CD14-positive monocyte (primary cell): ENCODE measurements around the gene NPC2. TPM values are rescaled to one million over a fixed set of nuclear protein-coding genes. Genes with fewer than 3 reads are reported as not detected.
A peak's percentile ranks its signal among the peaks of the same experiment; 100 is the strongest.

ENCODE experiments used
- DNase-seq, 3 donors: peaks; one replicate each; pipeline ENCODE4 v3.0.0-alpha.2; 2011 to 2022
- H2AFZ ChIP-seq: 2 replicates; pipeline ENCODE4 v1.6.0; 2012; ENCODE audit warnings: mild to moderate bottlenecking, low read depth, low read length, inconsistent platforms; ENCODE audit not compliant: insufficient read depth, poor library complexity, severe bottlenecking
- H3K27ac ChIP-seq, 2 donors: 1 replicate in 1 of 2; 2 replicates in 1 of 2; pipeline ENCODE4 v1.5.1; 2012 to 2013; ENCODE audit warnings: low read length in 2 of 2, control low read depth in 1 of 2, inconsistent platforms in 1 of 2, low read depth in 1 of 2, mild to moderate bottlenecking in 1 of 2
- H3K27me3 ChIP-seq, 2 donors: one replicate each; pipeline versions ENCODE4 v1.6.0 to v1.6.1; 2011 to 2013; ENCODE audit warnings: low read length in 2 of 2; ENCODE audit not compliant: control insufficient read depth in 2 of 2, insufficient read depth in 2 of 2
- H3K36me3 ChIP-seq, 2 donors: replicated peaks in 1 of 2; 1 replicate in 1 of 2; 2 replicates in 1 of 2; pipeline versions ENCODE4 v1.5.1 to v1.6.1; 2012 to 2013; ENCODE audit warnings: low read length in 2 of 2, control low read depth in 1 of 2, inconsistent platforms in 1 of 2, mild to moderate bottlenecking in 1 of 2; ENCODE audit not compliant: insufficient read depth in 2 of 2, control insufficient read depth in 1 of 2
- H3K4me1 ChIP-seq, 2 donors: 1 replicate in 1 of 2; 2 replicates in 1 of 2; pipeline versions ENCODE4 v1.5.1 to v1.6.1; 2012 to 2013; ENCODE audit warnings: low read length in 2 of 2, control low read depth in 1 of 2, inconsistent platforms in 1 of 2, mild to moderate bottlenecking in 1 of 2, moderate library complexity in 1 of 2; ENCODE audit not compliant: insufficient read depth in 2 of 2, control insufficient read depth in 1 of 2
- H3K4me2 ChIP-seq: replicated peaks from 2 replicates; pipeline ENCODE3; 2012; ENCODE audit warnings: low read length, moderate library complexity, mild to moderate bottlenecking; ENCODE audit not compliant: poor library complexity, severe bottlenecking; ENCODE audit errors: extremely low read depth
- H3K4me3 ChIP-seq, 3 experiments: fragments of 200-600 bp in 1 of 3; sonication (generic) in 1 of 3; replicated peaks in 1 of 3; 1 replicate in 2 of 3; 2 replicates in 1 of 3; pipeline ENCODE4 v1.5.1; 2011 to 2013; ENCODE audit warnings: low read length in 3 of 3, mild to moderate bottlenecking in 3 of 3, control low read depth in 2 of 3, low read depth in 2 of 3, inconsistent platforms in 1 of 3, moderate library complexity in 1 of 3
- H3K79me2 ChIP-seq: 2 replicates; pipeline ENCODE4 v1.6.0; 2012; ENCODE audit warnings: mild to moderate bottlenecking, control low read depth, inconsistent platforms, low read length, moderate library complexity; ENCODE audit not compliant: insufficient read depth
- H3K9ac ChIP-seq: 2 replicates; pipeline ENCODE4 v1.6.0; 2017; ENCODE audit warnings: low read length, mild to moderate bottlenecking; ENCODE audit not compliant: insufficient read depth, poor library complexity, severe bottlenecking
- H3K9me3 ChIP-seq, 2 donors: replicated peaks in 1 of 2; 1 replicate in 1 of 2; 2 replicates in 1 of 2; pipeline versions ENCODE4 v1.5.1 to v1.6.1; 2012 to 2013; ENCODE audit warnings: low read length in 2 of 2, control low read depth in 1 of 2; ENCODE audit not compliant: control insufficient read depth in 1 of 2, insufficient read depth in 1 of 2
- H4K20me1 ChIP-seq: 2 replicates; pipeline ENCODE4 v1.6.0; 2012; ENCODE audit warnings: mild to moderate bottlenecking, low read length, control low read depth, moderate library complexity; ENCODE audit not compliant: insufficient read depth
- H3K27ac Mint-ChIP-seq, 7 donors: one replicate each; pipeline ENCODE4 v1.8.0; 2020; ENCODE audit warnings: mild to moderate bottlenecking in 7 of 7, mixed read lengths in 7 of 7, moderate library complexity in 6 of 7, inconsistent platforms in 2 of 7
- H3K27me3 Mint-ChIP-seq, 3 donors: one replicate each; pipeline ENCODE4 v1.8.0; 2021 to 2022; ENCODE audit warnings: low read depth in 3 of 3, mild to moderate bottlenecking in 3 of 3, mixed read lengths in 3 of 3, moderate library complexity in 3 of 3, inconsistent platforms in 1 of 3
- H3K36me3 Mint-ChIP-seq, 2 donors: one replicate each; pipeline ENCODE4 v1.8.0; 2020; ENCODE audit warnings: mixed read lengths in 2 of 2, inconsistent platforms in 1 of 2, mild to moderate bottlenecking in 1 of 2
- H3K4me1 Mint-ChIP-seq: one replicate; pipeline ENCODE4 v1.8.0; 2020; ENCODE audit warnings: mild to moderate bottlenecking, mixed read lengths
- H3K4me3 Mint-ChIP-seq, 2 donors: one replicate each; pipeline ENCODE4 v1.8.0; 2020; ENCODE audit warnings: mild to moderate bottlenecking in 2 of 2, mixed read lengths in 2 of 2, moderate library complexity in 1 of 2
- H3K9me3 Mint-ChIP-seq, 7 donors: one replicate each; pipeline ENCODE4 v1.8.0; 2020 to 2022; ENCODE audit warnings: mixed read lengths in 7 of 7, mild to moderate bottlenecking in 6 of 7, moderate library complexity in 6 of 7, inconsistent platforms in 2 of 7
- CTCF ChIP-seq: fragments of 200-600 bp; IDR thresholded peaks from one replicate; pipeline ENCODE4 v1.8.0; 2022; ENCODE audit warnings: antibody characterized with exemption, mild to moderate bottlenecking
- WGBS: methylation state at CpG from one replicate; pipeline ENCODE4 v1.1.5; 2013; ENCODE audit warnings: missing lambda C conversion rate; ENCODE audit not compliant: insufficient coverage; 5-methylcytosine and 5-hydroxymethylcytosine counted together
- intact Hi-C, 2 donors: fragments of 100-400 bp; cut with micrococcal nuclease; formaldehyde crosslinking; loops; one replicate each; pipeline versions ENCODE4 v1.15.0 to v1.15.1; 2023
- polyA plus RNA-seq, 3 donors: library from polyadenylated mRNA; depleted of rRNA in 1 of 3; unstranded in 2 of 3; stranded (reverse) in 1 of 3; fragments of 300-500 nt in 2 of 3; fragments of >200 nt in 1 of 3; fragmentation: Illumina TruSeq in 2 of 3; gene quantifications; 1 replicate in 2 of 3; 2 replicates in 1 of 3; pipeline ENCODE4 v1.2.3, GENCODE V29; 2012 to 2021

The NPC2 gene
- polyA plus RNA-seq, 3 donors: 675 to 1,159 (median 772) TPM

DNA sequence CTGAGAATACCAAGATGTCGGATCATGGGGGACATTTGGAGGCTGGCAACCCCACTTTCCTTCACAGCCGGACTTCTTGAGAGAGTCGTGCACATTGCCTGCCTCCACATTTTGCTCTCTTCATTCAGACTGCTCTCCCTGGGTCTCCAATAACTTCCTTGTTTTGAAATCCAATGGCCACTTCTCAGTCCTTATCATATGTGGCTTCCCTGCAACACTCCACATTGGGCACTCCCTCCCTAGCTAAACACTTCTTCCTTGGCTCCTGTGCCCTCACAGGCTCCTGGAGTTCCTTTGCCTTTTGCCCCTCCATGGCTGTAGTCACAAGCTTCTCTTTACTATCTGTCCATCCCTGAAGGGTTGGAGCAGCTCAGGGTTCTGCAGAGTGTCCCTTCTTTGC is 30.1 kb downstream of the NPC2 start:
- no peak overlapping the region for H3K9ac ChIP-seq
- H3K27me3 ChIP-seq: no peaks in the 10 kb centered on the region
- no peaks in the 10 kb centered on the region for H3K36me3 Mint-ChIP-seq
- no peaks in the 10 kb centered on the region for H3K9me3 ChIP-seq
- H3K36me3 ChIP-seq: no peaks in the 10 kb centered on the region
- no peaks in the 10 kb centered on the region for H3K4me1 ChIP-seq
- no peak overlapping the region for H2AFZ ChIP-seq
- H3K4me3 Mint-ChIP-seq: no peak overlapping the region
- no peaks in the 10 kb centered on the region for H3K9me3 Mint-ChIP-seq
- peaks cover 4% of the 10 kb centered on the region for H3K4me1 Mint-ChIP-seq
- intact Hi-C loops: no loop called here
- H4K20me1 ChIP-seq: peaks cover 8% of the 10 kb centered on the region
- no peak for TF ChIP-seq CTCF
- 100% methylated on average over 3 of the region's 3 CpGs for WGBS
- no peaks in the 10 kb centered on the region for H3K79me2 ChIP-seq
- H3K27ac Mint-ChIP-seq: peak overlapping the region in 2 of 7 donors; percentile 21 to 57
- no peak overlapping the region for H3K4me2 ChIP-seq
- peaks cover 2 to 6% (median 2%) of the 10 kb centered on the region in 3 donors for H3K27me3 Mint-ChIP-seq
- no peak overlapping the region for H3K27ac ChIP-seq
- no peak overlapping the region for H3K4me3 ChIP-seq
- DNase-seq: no peak

GRCh38 chr14:74459976-74460375 is 33.1 kb downstream of the NPC2 start:
- H4K20me1 ChIP-seq: peaks cover 5% of the 10 kb centered on the region
- no peak overlapping the region for H3K4me3 ChIP-seq
- no peak for DNase-seq
- no peak overlapping the region for H3K27ac ChIP-seq
- Mint-ChIP-seq H3K4me3 (no peak overlapping the region), H3K4me1 (peaks cover 4% of the 10 kb centered on the region), H3K27ac (no peak overlapping the region), H3K27me3 (peaks cover 4 to 12% (median 4%) of the 10 kb centered on the region in 3 donors), H3K9me3 (no peaks in the 10 kb centered on the region), H3K36me3 (no peaks in the 10 kb centered on the region)
- H3K27me3 ChIP-seq: no peaks in the 10 kb centered on the region
- no peaks in the 10 kb centered on the region for H3K4me1 ChIP-seq
- no peak overlapping the region for H3K9ac ChIP-seq
- intact Hi-C loops: no loop called here
- no peak overlapping the region for H2AFZ ChIP-seq
- H3K9me3 ChIP-seq: no peaks in the 10 kb centered on the region
- no peaks in the 10 kb centered on the region for H3K36me3 ChIP-seq
- H3K4me2 ChIP-seq: no peak overlapping the region
- TF ChIP-seq CTCF: no peak
- H3K79me2 ChIP-seq: no peaks in the 10 kb centered on the region
- 51% methylated on average over 6 of the region's 6 CpGs for whole genome bisulfite sequencing
